GM21515 (cell line): ENCODE results near the gene SETDB1.
A peak's percentile ranks its signal among the peaks of the same experiment; 100 is the strongest.
"Not testable (repeated sequence)": the region's sequence is repeated elsewhere in the genome, so short reads cannot be mapped to it uniquely, and the experiment has no call there.

Source experiments
- ATAC-seq: cut with Tn5 transposase; IDR thresholded peaks from one replicate; pipeline ENCODE4 v1.9.1; 2021; ENCODE audit not compliant: unreplicated experiment

SETDB1 gene

DNA sequence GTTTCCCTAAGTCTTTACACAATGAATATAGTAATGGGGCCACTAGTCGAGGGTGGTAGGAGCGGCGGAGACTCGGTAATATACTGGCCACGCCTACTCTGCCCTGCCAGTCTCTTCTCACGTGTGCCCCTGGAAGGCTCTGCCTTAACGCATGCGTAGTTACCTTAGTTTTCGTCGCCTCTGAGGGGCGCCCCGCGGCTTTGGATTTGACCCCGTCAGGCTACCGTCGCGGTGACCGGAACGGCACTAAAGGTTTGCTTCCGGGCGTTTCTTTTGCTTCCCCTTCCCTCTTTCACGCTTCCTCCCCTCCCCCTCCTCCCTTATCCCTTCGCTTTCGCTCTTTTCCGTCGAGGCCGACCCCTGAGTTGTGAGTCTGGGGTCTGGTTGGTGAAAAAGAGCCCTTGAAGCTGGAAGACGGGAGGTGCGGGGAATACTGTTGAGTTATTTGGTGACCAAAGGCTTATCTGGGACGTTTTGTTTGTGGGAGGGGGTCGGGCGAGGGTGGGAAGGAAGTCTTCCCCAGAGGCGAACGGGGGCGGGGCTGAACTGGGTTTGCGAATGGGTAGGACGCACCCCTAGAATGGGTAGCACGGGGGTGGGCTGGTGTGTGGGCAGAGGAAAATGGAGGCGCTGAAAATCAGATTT is at the start of gene SETDB1:
Gene SETDB1 (plus strand): TSS at position 267 of the 645 bp plus-strand sequence. CDS start 1,352 bp downstream, outside the sequence.
- peak; percentile 81 for ATAC-seq

DNA sequence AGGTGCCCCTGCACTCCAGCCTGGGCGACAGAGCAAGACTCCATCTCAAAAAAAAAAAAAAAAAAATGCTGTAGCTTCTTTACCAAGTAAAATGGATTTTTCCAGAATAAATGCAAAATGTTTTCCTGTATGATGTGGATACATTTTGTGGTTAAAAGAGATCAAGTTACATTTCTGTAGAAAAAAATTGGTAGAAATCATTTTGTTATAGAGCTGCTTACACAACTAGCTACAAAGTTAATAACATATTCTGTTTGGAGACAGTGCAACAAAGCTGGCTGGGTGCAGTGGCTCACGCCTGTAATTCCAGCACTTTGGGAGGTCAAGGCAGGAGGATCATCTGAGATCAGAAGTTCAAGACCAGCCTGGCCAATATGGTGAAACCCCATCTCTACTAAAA is 47.2 kb upstream of the SETDB1 start:
- ATAC-seq = not testable (repeated sequence)

DNA sequence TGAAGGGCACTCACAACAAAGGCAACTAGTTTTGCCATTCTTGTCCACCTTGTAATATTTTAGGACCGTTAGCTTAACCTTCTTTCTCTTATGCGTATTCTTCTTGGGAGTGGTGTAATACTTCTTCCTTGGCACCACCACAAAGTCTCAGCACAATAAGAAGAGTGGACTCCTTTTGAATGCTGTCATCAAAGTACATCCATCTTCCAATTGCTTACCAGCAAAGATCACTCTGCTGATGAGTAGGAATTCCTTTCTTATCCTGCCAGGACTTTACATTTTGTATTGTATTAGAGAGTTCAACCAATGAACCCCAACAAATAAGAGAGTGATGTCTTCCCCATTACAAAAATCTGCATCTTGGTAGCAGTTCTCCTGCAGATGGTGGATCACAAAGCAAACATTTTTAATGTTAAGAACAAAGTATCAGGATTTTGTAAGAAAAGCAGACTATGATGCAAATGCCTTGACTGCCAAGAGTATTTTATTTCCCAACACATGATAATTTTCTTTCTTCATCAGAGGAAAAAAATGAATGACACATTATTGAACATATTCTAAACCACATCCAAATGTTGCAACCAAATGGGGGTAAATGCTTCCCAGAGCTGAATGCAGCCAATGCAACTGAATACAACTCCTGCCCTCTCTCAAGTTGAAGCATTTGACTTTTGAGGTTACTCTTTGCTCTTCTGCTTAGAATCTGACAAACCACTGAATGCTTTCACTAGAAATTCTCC is 44.7 kb upstream of the SETDB1 start:
- ATAC-seq = no peak

GRCh38 chr1:150883121-150883520 is 43.0 kb upstream of the SETDB1 start:
- not testable (repeated sequence) for ATAC-seq

DNA sequence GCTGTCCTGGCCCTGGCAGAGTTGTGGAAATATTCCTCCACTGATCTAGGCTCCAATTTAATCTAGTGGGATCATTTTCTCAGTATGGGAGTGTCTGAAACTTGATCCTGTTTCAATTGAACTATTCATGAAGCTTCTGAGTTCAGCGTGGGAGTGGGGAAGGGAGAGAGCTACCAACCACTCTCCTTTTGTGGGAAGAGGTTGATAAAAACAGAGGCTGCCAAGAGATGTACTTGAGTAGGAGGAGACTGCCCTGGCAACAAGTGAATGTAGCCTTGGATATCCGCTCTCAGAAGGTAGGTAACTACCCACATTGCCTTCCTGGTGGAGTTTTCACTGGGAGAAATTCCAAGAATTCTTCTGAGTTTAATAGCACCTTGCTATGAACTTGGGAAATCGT is 39.1 kb upstream of the SETDB1 start, which contains the start of gene CTXND2:
Gene CTXND2 (plus strand): TSS at position 119 of the 400 bp plus-strand sequence. CDS start 25,179 bp downstream, outside the sequence.
- no peak for ATAC-seq

DNA sequence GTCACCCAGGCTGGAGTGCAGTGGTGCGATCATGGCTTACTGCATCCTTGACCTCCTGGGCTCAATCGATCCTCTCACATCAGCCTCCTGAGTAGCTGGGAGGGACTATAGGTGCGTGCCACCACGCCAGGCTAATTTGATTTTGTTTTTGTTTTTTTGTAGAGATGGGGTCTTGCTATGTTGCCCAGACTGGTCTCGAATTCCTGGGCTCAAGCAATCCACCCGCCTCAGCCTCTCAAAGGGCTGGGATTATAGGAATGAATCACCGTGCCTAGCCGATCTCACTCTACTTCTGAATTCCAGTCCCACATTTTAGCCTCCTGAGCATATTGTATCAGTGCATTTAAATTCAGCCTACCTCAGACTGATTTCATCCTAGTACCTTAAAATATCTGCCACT is 37.4 kb upstream of the SETDB1 start:
- no peak for ATAC-seq

DNA sequence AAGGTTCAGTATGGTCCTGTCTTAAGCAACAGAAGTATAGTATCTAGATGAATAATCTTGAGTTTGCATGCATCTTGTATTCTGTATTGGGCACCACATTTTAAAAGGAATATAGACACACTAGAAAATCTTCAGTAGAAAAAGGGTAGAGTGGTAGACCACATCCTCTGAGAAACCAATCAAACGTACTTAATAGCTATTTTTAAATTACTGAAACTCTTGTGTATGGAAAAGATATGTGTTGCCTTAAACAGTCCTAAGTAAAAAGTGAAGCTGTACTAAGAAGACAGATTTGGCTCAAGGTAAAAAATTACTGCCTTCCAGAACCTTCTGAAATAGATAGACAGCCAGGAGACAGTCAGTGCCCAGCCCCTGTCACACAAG is 36.1 kb upstream of the SETDB1 start:
- ATAC-seq = no peak

GRCh38 chr1:150893336-150893913 is 32.7 kb upstream of the SETDB1 start:
- ATAC-seq = no peak

GRCh38 chr1:150895618-150896017 is 30.5 kb upstream of the SETDB1 start:
- no peak for ATAC-seq

DNA sequence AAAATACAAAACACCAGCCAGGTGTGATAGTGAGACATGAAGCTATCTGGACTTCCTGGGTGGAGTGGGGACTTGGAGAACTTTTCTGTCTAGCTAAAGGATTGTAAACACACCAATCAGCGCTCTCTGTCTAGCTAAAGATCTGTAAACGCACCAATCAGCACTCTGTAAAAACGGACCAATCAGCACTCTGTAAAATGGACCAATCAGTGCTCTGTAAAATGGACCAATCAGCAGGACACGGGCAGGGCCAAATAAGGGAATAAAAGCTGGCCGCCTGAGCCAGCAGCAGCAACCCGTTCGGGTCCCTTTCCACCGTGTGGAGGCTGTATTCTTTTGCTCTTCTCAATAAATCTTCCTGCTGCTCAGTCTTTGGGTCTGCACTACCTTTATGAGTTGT is 26.4 kb upstream of the SETDB1 start:
- ATAC-seq = not testable (repeated sequence)

GRCh38 chr1:150902346-150902745 is 23.8 kb upstream of the SETDB1 start:
- no peak for ATAC-seq

GRCh38 chr1:150902751-150903150 is 23.4 kb upstream of the SETDB1 start:
- ATAC-seq = no peak

DNA sequence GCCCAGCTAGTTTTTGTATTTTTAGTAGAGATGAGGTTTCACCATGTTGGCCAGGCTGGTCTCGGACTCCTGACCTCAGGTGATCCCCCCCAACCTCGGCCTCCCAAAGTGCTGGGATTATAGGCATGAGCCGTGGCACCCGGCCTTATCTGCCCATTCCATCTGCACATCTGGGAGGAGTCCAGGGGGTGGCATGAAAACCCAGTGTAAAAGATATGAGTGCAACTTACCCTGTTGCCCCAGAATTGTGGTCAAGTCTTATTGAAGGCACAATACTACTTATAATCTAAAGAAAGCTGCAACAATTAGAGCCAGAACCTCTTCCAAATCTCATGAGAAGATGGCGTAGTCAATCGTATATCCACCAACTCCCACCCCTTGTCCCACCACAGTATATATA is 20.9 kb upstream of the SETDB1 start:
- no peak for ATAC-seq

DNA sequence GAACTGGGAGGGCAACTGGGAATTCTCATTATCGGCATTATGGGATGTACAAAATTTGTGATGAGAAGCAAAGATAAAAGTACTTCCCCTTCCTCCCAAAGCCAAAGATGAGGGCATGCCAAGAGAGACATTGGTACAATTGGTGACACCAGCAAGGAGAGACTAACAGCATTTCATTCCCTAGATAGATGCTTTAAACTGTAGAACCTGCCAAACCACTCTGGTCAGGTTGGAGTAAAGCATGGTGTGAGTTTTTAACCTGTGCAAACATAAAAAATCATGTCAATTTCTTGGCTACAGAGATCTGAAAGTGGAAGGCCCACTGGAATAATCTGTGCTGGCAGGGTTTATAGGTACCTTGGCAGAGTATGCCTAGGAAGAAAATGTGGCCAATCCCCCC is 19.8 kb upstream of the SETDB1 start:
- ATAC-seq = no peak

DNA sequence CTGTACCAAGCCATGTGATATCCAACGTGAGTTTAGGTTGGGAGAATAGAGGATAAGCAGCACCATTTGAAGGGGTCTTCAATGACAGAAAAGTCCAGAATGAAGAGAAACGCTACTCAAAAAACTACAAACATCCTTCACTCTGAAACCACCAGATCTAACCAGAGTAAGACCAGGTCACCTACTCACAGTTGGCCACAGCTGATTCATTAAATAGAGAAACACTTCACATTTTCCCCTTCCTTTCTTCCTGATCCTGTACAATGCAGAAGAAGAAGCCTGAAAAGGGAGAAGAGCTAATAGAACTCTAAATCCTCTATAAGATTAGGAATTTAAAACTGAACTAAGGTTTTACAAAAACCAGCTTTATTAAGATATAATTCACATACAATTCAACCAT is 19.4 kb upstream of the SETDB1 start:
- ATAC-seq = no peak

DNA sequence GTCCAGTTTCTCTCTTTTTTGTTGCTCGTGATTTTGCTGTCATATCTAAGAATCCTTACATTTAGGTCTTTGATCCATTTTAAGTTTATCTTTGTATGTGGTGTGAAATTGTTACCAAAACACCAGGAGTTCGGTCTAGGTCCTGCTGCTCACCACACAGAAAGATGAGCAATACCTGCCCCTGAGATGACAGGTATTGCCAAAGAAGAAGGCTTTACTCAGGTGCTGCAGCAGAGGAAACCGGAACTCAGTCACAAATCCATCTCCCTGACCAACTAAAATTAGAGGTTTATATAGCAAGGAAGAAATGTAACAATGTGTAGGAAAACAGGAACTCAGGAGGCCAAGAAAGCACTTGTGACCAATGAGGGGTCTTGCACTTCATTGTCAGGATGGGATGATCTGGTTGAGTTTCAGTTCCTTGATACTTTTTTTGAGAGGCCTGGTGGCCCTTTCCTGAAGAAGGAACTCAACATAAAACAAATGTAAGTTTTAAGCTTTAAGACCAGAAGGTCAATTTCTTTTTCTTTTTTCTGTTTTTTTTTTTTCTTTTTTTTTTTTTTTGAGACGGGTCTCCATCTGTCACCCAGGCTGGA is 16.5 kb upstream of the SETDB1 start:
- ATAC-seq = no peak

GRCh38 chr1:150912623-150913022 is 13.5 kb upstream of the SETDB1 start:
- no peak for ATAC-seq

DNA sequence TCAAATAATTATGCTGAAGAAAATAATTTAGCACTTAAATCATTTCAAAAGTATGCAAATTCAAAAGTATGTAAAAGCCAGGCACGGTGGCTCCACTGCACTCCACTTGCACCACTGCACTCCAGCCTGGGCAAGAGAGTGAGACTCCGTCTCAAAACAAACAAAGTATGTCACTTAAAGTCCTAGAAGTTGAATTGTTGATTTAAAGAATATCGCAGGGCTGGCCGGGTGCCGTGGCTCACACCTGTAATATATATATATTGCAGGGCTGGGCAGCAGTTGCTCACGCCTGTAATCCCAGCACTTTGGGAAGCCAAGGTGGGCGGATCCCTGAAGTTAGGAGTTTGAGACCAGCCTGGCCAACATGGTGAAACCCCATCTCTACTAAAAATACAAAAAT is 8.8 kb upstream of the SETDB1 start:
- no peak for ATAC-seq

DNA sequence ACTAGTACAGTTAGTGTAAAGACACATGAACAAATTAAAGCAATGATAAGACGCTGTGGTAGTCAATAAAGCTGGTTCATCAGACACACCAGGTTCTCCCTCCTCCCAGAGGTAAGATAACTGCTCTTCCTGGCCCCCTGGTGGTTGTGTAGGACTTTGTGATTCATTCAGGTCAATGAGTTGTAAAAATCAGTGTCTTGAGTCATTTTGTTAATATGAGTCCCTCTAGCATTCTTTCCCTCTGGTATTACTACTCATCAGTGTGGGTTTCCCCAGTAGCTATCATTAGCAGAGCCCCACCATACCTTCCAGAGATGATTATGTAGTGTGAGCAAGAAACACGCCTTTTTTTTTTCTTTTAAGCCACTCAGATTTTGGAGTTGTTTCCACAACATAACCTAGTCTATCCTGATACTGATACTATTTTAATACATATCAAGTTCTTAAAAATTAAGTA is 3.6 kb upstream of the SETDB1 start:
- ATAC-seq = peak; percentile 48

- ATAC-seq = no peak
Measured at GRCh38 chr1:150925080-150925479, 1.1 kb upstream of the SETDB1 start.

DNA sequence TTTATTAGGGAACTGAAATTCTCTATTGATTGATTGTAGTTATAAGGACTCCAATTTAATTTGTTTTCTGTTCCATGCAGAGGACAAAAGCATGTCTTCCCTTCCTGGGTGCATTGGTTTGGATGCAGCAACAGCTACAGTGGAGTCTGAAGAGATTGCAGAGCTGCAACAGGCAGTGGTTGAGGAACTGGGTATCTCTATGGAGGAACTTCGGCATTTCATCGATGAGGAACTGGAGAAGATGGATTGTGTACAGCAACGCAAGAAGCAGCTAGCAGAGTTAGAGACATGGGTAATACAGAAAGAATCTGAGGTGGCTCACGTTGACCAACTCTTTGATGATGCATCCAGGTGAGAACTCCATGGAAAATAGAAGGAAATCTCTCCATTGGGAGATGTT is 1.5 kb downstream of the SETDB1 start:
- ATAC-seq = no peak

GRCh38 chr1:150928286-150928685 is 2.1 kb downstream of the SETDB1 start:
- no peak for ATAC-seq
